WTC11 (cell line): ENCODE measurements around the gene CANX. TPM values are rescaled to one million over a fixed set of nuclear protein-coding genes. Genes with fewer than 3 reads are reported as not detected.

ENCODE experiments used
- ATAC-seq: fragments of 200-7000 bp; cut with Tn5 transposase; 2 replicates; pipeline ENCODE4 v1.10.0; 2021; ENCODE audit warnings: mild to moderate bottlenecking, moderate library complexity
- CTCF ChIA-PET: fragments of 300-600 bp; sonication (Branson Sonifier 250); formaldehyde crosslinking; loops from one replicate; lab custom pipeline; 2021; ENCODE audit warnings: antibody characterized with exemption; lab: Charles Lee
- POLR2A ChIA-PET: fragments of 350-600 bp; sonication (Branson Sonifier 250); formaldehyde crosslinking; loops from one replicate; lab custom pipeline; 2021; ENCODE audit warnings: antibody characterized with exemption; lab: Charles Lee
- DNase-seq: peaks from one replicate; pipeline ENCODE4 v3.0.0; 2021; ENCODE audit warnings: low spot score
- H3K27ac Mint-ChIP-seq: 2 replicates; pipeline ENCODE4 v1.8.0; 2021; ENCODE audit warnings: mixed read lengths
- H3K27me3 Mint-ChIP-seq: 2 replicates; pipeline ENCODE4 v1.8.0; 2021; ENCODE audit warnings: low read depth, mild to moderate bottlenecking, moderate library complexity, mixed read lengths
- H3K36me3 Mint-ChIP-seq: 2 replicates; pipeline ENCODE4 v1.8.0; 2021; ENCODE audit warnings: mixed read lengths
- H3K4me1 Mint-ChIP-seq: 2 replicates; pipeline ENCODE4 v1.8.0; 2022; ENCODE audit warnings: mixed read lengths
- H3K4me3 Mint-ChIP-seq: 2 replicates; pipeline ENCODE4 v1.8.0; 2021; ENCODE audit warnings: mild to moderate bottlenecking, moderate library complexity, mixed read lengths
- H3K9me3 Mint-ChIP-seq: 2 replicates; pipeline ENCODE4 v1.8.0; 2021; ENCODE audit warnings: mixed read lengths
- ATF1 ChIP-seq: sonication (generic); formaldehyde crosslinking; IDR thresholded peaks from 2 replicates; pipeline ENCODE4 v1.8.1; 2023; ENCODE audit warnings: mild to moderate bottlenecking, moderate library complexity, missing genetic modification reagents
- ATF2 ChIP-seq: sonication (generic); formaldehyde crosslinking; IDR thresholded peaks from 2 replicates; pipeline ENCODE4 v1.8.1; 2022; ENCODE audit warnings: low read depth, missing genetic modification reagents, borderline replicate concordance
- CBFB ChIP-seq: sonication (generic); formaldehyde crosslinking; IDR thresholded peaks from 2 replicates; pipeline ENCODE4 v1.8.1; 2022; ENCODE audit warnings: mild to moderate bottlenecking, low read depth, missing genetic modification reagents
- E2F4 ChIP-seq: sonication (generic); formaldehyde crosslinking; IDR thresholded peaks from 2 replicates; pipeline ENCODE4 v1.8.1; 2022; ENCODE audit warnings: low read depth, mild to moderate bottlenecking, moderate library complexity, missing genetic modification reagents, borderline replicate concordance
- FOXJ3 ChIP-seq: sonication (generic); formaldehyde crosslinking; IDR thresholded peaks from 2 replicates; pipeline ENCODE4 v1.9.0; 2021; ENCODE audit warnings: missing genetic modification reagents, mild to moderate bottlenecking, borderline replicate concordance
- GABPB1 ChIP-seq: sonication (generic); formaldehyde crosslinking; IDR thresholded peaks from 2 replicates; pipeline ENCODE4 v1.8.1; 2023; ENCODE audit warnings: mild to moderate bottlenecking, missing genetic modification reagents
- GRHL2 ChIP-seq: fragments of 250-450 bp; sonication (Bioruptor Pico); IDR thresholded peaks from 2 replicates; pipeline ENCODE4 v1.8.0; 2022; ENCODE audit warnings: mild to moderate bottlenecking, moderate library complexity; ENCODE audit not compliant: insufficient replicate concordance, severe bottlenecking
- HMGXB4 ChIP-seq: sonication (generic); formaldehyde crosslinking; IDR thresholded peaks from 2 replicates; pipeline ENCODE4 v1.8.1; 2023; ENCODE audit warnings: mild to moderate bottlenecking, moderate library complexity, missing genetic modification reagents
- IRF2 ChIP-seq: sonication (generic); formaldehyde crosslinking; IDR thresholded peaks from 2 replicates; pipeline ENCODE4 v1.8.0; 2022; ENCODE audit warnings: low read depth, missing genetic modification reagents, borderline replicate concordance
- KAT7 ChIP-seq: sonication (generic); formaldehyde crosslinking; IDR thresholded peaks from 2 replicates; pipeline ENCODE4 v1.8.1; 2023; ENCODE audit warnings: missing genetic modification reagents, mild to moderate bottlenecking, borderline replicate concordance
- MAX ChIP-seq: sonication (generic); formaldehyde crosslinking; IDR thresholded peaks from 2 replicates; pipeline ENCODE4 v1.8.0; 2022; ENCODE audit warnings: mild to moderate bottlenecking, missing genetic modification reagents
- NFATC4 ChIP-seq: fragments of 250-450 bp; sonication (Bioruptor Pico); IDR thresholded peaks from 2 replicates; pipeline ENCODE4 v1.9.0; 2021; ENCODE audit warnings: mild to moderate bottlenecking
- NFE2L1 ChIP-seq: sonication (generic); formaldehyde crosslinking; IDR thresholded peaks from 2 replicates; pipeline ENCODE4 v1.8.1; 2023; ENCODE audit warnings: missing genetic modification reagents
- NR3C1 ChIP-seq: sonication (generic); formaldehyde crosslinking; conservative IDR thresholded peaks from 2 replicates; pipeline ENCODE4 v1.8.1; 2023; ENCODE audit warnings: low read depth, mild to moderate bottlenecking, missing genetic modification reagents
- PREB ChIP-seq: sonication (generic); formaldehyde crosslinking; IDR thresholded peaks from 2 replicates; pipeline ENCODE4 v1.8.1; 2022; ENCODE audit warnings: mild to moderate bottlenecking, missing genetic modification reagents, moderate library complexity, borderline replicate concordance
- SMAD4 ChIP-seq: sonication (generic); formaldehyde crosslinking; IDR thresholded peaks from 2 replicates; pipeline ENCODE4 v1.8.0; 2022; ENCODE audit warnings: mild to moderate bottlenecking, missing genetic modification reagents
- SOX15 ChIP-seq: fragments of 250-450 bp; sonication (Bioruptor Pico); IDR thresholded peaks from 2 replicates; pipeline ENCODE4 v1.9.0; 2021; ENCODE audit warnings: mild to moderate bottlenecking
- TCF7 ChIP-seq: sonication (generic); formaldehyde crosslinking; IDR thresholded peaks from 2 replicates; pipeline ENCODE4 v1.8.0; 2022; ENCODE audit warnings: mild to moderate bottlenecking, low read depth, missing genetic modification reagents, moderate library complexity
- TEAD1 ChIP-seq: sonication (generic); formaldehyde crosslinking; IDR thresholded peaks from 2 replicates; pipeline ENCODE4 v1.8.0; 2022; ENCODE audit warnings: mild to moderate bottlenecking, missing genetic modification reagents
- ZBTB21 ChIP-seq: sonication (generic); formaldehyde crosslinking; IDR thresholded peaks from 2 replicates; pipeline ENCODE4 v1.8.1; 2023; ENCODE audit warnings: mild to moderate bottlenecking, missing genetic modification reagents, borderline replicate concordance
- ZNF121 ChIP-seq: sonication (generic); formaldehyde crosslinking; IDR thresholded peaks from 2 replicates; pipeline ENCODE4 v1.8.0; 2023; ENCODE audit warnings: missing genetic modification reagents
- ZNF219 ChIP-seq: sonication (generic); formaldehyde crosslinking; IDR thresholded peaks from 2 replicates; pipeline ENCODE4 v1.8.0; 2023; ENCODE audit warnings: missing genetic modification reagents, mild to moderate bottlenecking, borderline replicate concordance
- ZNF396 ChIP-seq: fragments of 250-450 bp; sonication (Bioruptor Pico); IDR thresholded peaks from 2 replicates; pipeline ENCODE4 v1.8.0; 2021; ENCODE audit warnings: mild to moderate bottlenecking, moderate library complexity, borderline replicate concordance
- total RNA-seq: library from RNA; stranded (reverse); gene quantifications from 3 replicates; pipeline ENCODE4 v1.2.3, GENCODE V29; 2021
- TF ChIP-seq, protein P1 (sequence below): sonication (generic); formaldehyde crosslinking; IDR thresholded peaks from 2 replicates; pipeline ENCODE4 v1.8.1; 2023; ENCODE audit warnings: mild to moderate bottlenecking, missing genetic modification reagents, moderate library complexity
- TF ChIP-seq, protein P2 (sequence below): sonication (generic); formaldehyde crosslinking; IDR thresholded peaks from 2 replicates; pipeline ENCODE4 v1.8.1; 2022; ENCODE audit warnings: missing genetic modification reagents, borderline replicate concordance
- TF ChIP-seq, protein P3 (sequence below): sonication (generic); formaldehyde crosslinking; IDR thresholded peaks from 2 replicates; pipeline ENCODE4 v1.8.1; 2023; ENCODE audit warnings: mild to moderate bottlenecking, missing genetic modification reagents

The CANX gene
- total RNA-seq, 1 experiment from 2014 or later, result 611 TPM

DNA sequence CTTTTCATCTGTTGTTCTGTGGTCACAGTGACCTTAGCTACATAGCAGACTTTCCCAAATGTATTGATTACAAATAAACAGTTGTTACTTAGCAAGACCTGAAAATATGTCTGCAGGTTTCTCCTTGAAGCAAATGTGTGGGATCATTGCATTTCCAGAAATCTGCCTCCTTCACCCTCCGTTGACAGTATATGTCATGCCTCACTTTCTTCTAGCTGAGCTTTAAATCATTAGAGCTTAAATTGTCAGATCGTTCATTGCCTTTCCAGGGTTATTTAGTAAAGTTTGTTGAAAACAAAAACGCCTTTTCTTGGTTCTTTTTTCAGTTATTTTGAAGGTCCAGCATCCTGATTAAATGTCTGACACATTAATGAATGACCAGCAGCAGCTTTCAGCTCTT lies 31.6 kb downstream of the CANX start:
- Mint-ChIP-seq H3K27me3 (no peaks in the 10 kb centered on the region), H3K4me1 (peaks cover 19% of the 10 kb centered on the region), H3K9me3 (no peaks in the 10 kb centered on the region), H3K27ac (peak overlapping the region; percentile 80), H3K36me3 (peaks cover 47% of the 10 kb centered on the region), H3K4me3 (no peak overlapping the region)
- DNase-seq (no peak), ATAC-seq (no peak)
- TF ChIP-seq E2F4 (CRISPR knock-in tag) (no peak), ZBTB21 (CRISPR knock-in tag) (no peak), SOX15 (CRISPR knock-in tag) (no peak), MAX (CRISPR knock-in tag) (no peak), HMGXB4 (no peak), GRHL2 (CRISPR knock-in tag) (no peak), NFATC4 (CRISPR knock-in tag) (no peak), PREB (CRISPR knock-in tag) (no peak), TEAD1 (CRISPR knock-in tag) (no peak), ATF2 (CRISPR knock-in tag) (no peak), FOXJ3 (CRISPR knock-in tag) (no peak), TCF7 (CRISPR knock-in tag) (no peak)
- TF ChIP-seq, protein P1, sequence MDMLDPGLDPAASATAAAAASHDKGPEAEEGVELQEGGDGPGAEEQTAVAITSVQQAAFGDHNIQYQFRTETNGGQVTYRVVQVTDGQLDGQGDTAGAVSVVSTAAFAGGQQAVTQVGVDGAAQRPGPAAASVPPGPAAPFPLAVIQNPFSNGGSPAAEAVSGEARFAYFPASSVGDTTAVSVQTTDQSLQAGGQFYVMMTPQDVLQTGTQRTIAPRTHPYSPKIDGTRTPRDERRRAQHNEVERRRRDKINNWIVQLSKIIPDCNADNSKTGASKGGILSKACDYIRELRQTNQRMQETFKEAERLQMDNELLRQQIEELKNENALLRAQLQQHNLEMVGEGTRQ (CRISPR knock-in tag), result no peak
- POLR2A ChIA-PET, result no interaction called here
- CTCF ChIA-PET, result interaction anchor here (0.8 kb wide), 1 partner anchor 33 kb away, joined by 3 read pairs; no protein-coding TSS in a partner anchor

- peaks cover 47% of the 10 kb centered on the region for H3K36me3 Mint-ChIP-seq
- no peaks in the 10 kb centered on the region for H3K27me3 Mint-ChIP-seq
- POLR2A ChIA-PET, result no interaction called here
- ATAC-seq, result no peak
- H3K9me3 Mint-ChIP-seq, result no peaks in the 10 kb centered on the region
- DNase-seq, result no peak
- peaks cover 19% of the 10 kb centered on the region for H3K4me1 Mint-ChIP-seq
- H3K4me3 Mint-ChIP-seq, result no peak overlapping the region
- CTCF ChIA-PET, result interaction anchor here (0.8 kb wide), 1 partner anchor 32 kb away, joined by 3 read pairs; no protein-coding TSS in a partner anchor
- H3K27ac Mint-ChIP-seq, result peak overlapping the region; percentile 80
- TF ChIP-seq GABPB1 (CRISPR knock-in tag) (no peak), ZNF396 (no peak), KAT7 (CRISPR knock-in tag) (no peak), ZNF121 (CRISPR knock-in tag) (no peak), NFATC4 (CRISPR knock-in tag) (no peak), NR3C1 (CRISPR knock-in tag) (no peak), IRF2 (CRISPR knock-in tag) (no peak), SMAD4 (CRISPR knock-in tag) (no peak), CBFB (CRISPR knock-in tag) (no peak), NFE2L1 (CRISPR knock-in tag) (no peak), ATF1 (CRISPR knock-in tag) (no peak), ZNF219 (CRISPR knock-in tag) (no peak), ZBTB21 (CRISPR knock-in tag) (no peak)
- TF ChIP-seq, protein P2, sequence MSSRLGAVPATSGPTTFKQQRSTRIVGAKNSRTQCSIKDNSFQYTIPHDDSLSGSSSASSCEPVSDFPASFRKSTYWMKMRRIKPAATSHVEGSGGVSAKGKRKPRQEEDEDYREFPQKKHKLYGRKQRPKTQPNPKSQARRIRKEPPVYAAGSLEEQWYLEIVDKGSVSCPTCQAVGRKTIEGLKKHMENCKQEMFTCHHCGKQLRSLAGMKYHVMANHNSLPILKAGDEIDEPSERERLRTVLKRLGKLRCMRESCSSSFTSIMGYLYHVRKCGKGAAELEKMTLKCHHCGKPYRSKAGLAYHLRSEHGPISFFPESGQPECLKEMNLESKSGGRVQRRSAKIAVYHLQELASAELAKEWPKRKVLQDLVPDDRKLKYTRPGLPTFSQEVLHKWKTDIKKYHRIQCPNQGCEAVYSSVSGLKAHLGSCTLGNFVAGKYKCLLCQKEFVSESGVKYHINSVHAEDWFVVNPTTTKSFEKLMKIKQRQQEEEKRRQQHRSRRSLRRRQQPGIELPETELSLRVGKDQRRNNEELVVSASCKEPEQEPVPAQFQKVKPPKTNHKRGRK, result no peak
- TF ChIP-seq, protein P3, sequence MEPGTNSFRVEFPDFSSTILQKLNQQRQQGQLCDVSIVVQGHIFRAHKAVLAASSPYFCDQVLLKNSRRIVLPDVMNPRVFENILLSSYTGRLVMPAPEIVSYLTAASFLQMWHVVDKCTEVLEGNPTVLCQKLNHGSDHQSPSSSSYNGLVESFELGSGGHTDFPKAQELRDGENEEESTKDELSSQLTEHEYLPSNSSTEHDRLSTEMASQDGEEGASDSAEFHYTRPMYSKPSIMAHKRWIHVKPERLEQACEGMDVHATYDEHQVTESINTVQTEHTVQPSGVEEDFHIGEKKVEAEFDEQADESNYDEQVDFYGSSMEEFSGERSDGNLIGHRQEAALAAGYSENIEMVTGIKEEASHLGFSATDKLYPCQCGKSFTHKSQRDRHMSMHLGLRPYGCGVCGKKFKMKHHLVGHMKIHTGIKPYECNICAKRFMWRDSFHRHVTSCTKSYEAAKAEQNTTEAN (CRISPR knock-in tag), result no peak
These were observed 32.1 kb downstream of the CANX start for GRCh38 chr5:179730852-179731251.
